Measurements from ENCODE around the gene TAF9B.
A peak's percentile ranks its signal among the peaks of the same experiment; 100 is the strongest.
"Not testable (repeated sequence)": the region's sequence is repeated elsewhere in the genome, so short reads cannot be mapped to it uniquely, and the experiment has no call there.

The TAF9B gene, protein sequence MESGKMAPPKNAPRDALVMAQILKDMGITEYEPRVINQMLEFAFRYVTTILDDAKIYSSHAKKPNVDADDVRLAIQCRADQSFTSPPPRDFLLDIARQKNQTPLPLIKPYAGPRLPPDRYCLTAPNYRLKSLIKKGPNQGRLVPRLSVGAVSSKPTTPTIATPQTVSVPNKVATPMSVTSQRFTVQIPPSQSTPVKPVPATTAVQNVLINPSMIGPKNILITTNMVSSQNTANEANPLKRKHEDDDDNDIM

DNA sequence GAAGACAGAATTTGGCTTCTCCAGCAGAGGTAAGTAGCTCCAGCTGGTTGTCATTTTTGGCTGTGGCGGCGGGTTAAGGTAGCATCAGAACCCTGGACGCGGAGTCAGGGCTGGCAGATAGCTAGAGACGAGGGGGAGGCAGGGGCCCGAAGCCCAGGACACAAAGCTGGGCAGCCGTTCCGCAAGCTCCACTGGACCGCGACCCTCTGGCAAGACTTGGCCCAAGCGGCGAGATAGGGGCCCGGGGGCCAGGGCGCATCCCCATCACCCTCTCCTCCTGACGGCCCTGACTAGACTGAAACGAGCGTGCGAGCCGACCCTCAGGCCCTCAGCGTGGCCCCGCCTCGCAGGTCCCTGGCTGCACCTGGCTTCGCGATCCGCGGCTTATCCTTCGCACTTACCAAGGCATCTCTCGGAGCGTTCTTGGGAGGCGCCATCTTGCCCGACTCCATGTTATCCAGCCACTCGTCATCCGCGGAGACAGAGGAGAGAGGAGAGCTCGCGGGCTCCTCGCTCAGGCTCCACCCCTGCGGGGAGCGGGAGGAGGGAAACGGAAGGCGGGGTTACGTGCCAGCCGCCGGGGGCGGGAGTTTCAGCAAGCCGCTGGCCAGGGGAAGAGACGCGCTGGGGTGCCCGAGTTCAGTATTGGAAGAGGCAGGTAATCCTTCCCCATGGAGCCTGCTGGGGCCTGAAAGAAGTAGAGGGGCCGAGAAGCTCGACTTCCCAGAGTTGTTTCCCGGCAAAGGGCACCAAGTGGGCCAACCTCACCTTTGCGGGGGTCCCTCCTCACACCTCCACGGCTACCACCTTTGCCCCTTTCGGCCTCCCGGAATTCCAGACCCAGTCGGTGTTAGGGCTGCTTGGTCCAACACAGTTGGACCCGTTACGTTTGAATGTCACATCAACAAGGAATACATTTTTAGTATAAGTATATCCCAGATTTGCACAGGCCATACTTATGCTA, at the start of gene TAF9B:
Gene TAF9B, minus strand, starts transcription at position 491 of the 964 bp plus-strand sequence. Its CDS starts 39 bp downstream, at position 452.
- DNase-seq (ENCODE audit: low read depth in 2 of 3, low spot score in 1 of 3) = peak; percentile 69 to 79 (median 75)

DNA sequence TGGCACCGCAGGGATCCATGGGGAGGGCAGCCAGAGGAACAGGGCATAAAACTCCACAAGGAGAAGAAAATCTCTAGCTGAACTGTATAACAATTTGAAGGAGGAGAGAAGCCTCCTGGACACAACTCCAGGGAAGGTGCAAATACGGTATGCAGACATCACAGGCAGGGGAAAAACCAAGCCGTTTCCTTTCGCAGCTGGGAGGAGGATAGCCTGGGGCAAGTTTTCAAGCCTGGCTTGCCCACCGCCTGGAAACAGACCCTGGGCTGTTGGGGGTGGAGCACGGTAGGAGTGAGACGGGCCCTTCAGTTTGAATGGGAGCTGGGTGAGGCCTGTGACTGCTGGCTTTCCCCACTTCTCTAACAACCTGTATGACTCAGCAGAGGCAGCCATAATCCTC, 43.4 kb upstream of the TAF9B start:
- no peak for DNase-seq (ENCODE audit: low read depth in 2 of 3, low spot score in 1 of 3)

DNA sequence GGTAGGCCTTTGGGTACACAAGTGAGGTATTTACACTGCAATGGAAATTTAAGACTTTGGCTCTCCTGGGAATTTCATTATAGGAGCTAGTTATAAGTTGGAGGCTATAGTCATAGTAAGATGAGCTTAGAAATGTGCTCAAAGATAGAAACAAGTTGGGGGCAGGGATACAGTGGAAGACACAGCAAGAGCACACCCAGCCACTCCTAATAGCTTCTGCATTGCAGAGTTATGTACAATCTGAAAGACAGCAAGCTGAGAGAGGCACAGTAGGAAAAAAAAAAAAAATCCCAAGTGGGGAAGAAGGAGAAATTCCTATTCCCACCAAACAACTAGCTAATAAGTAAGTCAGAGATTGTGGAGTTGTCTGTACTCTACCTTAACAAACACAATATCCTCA, 41.9 kb upstream of the TAF9B start:
- DNase-seq (ENCODE audit: low read depth in 2 of 3, low spot score in 1 of 3) = no peak

DNA sequence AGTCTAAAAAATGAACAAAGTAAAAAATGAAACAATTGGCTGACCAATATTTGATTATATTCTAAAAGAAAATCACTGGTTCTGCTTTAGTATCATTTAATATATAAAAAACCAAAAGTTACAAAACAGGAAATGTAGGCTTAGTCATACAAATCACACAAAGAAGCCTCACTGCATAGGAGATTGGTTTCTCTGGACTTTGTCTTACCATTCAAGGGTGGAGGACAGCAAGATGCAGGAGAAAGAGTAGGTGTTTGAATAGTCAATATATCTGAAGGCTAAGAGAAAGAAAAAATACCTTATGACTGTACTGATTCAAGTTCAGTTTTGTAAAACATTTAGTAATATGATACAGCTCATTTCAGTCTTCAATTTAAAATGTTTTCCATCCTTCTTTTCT, 28.6 kb upstream of the TAF9B start:
- DNase-seq (ENCODE audit: low read depth in 2 of 3, low spot score in 1 of 3) = no peak

DNA sequence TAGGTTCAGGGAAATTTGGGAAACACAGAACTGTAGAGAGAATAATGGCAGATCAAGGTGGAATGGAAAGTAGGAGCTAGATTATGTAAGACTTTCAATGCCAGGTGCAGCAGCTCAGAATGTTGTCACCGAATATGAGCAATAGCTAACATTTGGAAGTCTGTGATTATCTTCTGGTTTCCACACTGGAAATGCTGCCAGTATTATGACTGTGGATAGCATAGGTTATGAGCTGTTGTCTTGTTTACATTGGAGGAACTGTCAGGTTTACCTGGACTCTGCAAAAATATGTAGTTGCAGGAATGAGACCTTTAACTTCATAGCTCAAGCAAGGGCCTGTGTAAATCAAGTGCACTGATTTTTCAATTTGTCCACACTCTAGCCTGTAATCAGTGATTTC, 26.0 kb upstream of the TAF9B start:
- DNase-seq (ENCODE audit: low read depth in 2 of 3, low spot score in 1 of 3) = no peak

DNA sequence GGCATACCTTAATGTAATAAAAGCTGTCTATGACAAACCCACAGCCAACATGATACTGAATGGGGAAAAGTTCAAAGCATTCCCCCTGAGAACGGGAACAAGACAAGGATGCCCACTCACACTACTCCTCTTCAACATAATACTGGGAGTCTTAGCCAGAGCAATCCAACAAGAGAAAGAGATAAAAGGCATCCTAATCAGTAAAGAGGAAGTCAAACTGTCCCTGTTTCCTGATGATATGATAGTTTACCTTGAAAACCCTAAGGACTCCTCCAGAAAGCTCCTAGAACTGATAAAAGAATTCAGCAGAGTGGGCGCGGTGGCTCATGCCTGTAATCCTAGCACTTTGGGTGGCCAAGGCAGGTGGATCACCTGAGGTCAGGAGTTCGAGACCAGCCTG, 23.7 kb upstream of the TAF9B start:
- DNase-seq (ENCODE audit: low read depth in 2 of 3, low spot score in 1 of 3) = not testable (repeated sequence)

DNA sequence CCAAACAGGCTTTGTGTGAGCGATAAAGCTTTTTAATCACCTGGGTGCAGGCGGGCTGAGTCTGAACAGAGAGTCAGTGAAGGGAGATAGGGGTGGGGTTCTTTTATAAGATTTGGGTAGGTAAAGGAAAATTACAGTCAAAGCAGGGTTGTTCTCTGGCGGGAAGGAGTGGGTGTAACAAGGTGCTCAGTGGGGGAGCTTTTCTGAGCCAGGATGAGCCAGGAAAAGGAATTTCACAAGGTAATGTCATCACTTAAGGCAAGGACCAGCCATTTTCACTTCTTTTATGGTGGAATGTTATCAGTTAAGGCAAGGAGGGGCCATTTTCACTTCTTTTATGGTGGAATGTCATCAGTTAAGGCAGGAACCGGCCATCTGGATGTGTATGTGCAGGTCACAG, 21.3 kb upstream of the TAF9B start:
- DNase-seq (ENCODE audit: low read depth in 2 of 3, low spot score in 1 of 3) = not testable (repeated sequence)

DNA sequence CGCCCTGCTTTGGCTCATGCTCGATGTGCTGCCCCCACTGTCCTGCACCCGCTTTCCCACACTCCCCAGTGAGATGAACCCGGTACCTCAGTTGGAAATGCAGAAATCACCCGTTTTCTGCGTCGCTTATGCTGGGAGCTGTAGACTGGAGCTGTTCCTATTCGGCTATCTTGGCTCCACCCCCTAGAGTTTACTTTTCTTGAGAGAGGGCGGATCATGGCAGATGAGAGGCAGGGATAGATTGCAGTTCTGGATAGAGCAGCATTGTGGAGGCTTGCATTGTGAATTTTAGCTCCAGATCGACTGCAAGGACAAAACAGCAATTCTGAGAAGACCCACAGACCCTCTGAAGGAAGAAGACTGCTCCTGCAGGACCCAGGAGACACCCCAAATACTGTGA, 18.4 kb upstream of the TAF9B start:
- DNase-seq (ENCODE audit: low read depth in 2 of 3, low spot score in 1 of 3) = not testable (repeated sequence)

DNA sequence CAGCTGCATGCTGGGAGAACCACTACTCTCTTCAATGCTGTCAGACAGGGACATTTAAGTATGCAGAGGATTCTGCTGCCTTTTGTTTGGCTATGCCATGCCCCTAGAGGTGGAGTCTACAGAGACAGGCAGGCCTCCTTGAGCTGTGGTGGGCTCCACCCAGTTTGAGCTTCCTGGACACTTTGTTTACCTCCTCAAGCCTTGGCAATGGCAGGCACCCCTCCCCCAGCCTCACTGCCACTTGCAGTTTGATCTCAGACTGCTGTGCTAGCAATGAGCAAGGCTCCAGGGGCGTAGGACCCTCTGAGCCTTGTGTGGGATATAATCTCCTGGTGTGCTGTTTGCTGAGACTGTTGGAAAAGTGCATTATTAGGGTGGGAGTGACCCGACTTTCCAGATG, 17.9 kb upstream of the TAF9B start:
- DNase-seq (ENCODE audit: low read depth in 2 of 3, low spot score in 1 of 3) = not testable (repeated sequence)

DNA sequence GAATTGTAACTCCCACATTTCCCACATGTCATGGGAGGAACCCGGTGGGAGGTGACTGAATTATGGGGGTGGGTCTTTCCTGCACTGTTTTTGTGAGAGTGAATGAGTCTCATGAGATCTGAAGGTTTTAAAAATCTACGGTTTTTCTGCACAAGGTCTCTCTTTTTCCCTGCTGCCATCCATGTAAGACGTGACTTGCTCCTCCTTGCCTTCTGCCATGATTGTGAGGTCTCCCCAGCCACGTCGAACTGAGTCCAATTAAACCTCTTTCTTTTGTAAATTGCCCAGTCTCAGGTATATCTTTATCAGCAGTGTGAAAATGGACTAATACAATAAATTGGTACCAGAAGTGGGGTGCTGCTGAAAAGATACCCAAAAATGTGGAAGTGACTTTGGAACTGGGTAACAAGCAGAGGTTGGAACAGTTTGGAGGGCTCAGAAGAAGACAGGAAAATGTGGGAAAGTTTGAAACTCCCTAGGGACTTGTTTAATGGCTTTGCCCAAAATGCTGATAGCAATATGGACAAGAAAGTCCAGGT, 7.6 kb upstream of the TAF9B start:
- not testable (repeated sequence) for DNase-seq (ENCODE audit: low read depth in 2 of 3, low spot score in 1 of 3)

DNA sequence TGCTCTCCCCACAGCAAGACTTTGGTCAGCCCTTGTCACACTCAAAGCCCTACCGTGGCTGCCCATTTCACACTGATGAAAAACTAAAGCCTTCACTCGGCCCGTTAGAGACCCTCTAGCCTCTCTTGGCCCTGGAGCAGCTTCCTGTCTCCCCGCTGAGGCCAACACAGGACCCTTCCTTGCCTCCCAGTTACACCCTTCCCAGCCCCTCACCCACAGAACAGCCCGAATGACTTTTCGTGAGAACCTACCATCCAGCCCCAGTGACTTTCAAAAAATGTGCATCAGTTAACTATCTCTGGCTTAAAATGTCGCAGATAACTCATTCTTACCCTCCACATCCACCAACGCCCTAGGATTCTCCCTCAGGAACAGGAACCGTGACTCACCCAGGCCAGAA, 756 bp upstream of the TAF9B start:
- DNase-seq (ENCODE audit: low read depth in 2 of 3, low spot score in 1 of 3) = no peak

DNA sequence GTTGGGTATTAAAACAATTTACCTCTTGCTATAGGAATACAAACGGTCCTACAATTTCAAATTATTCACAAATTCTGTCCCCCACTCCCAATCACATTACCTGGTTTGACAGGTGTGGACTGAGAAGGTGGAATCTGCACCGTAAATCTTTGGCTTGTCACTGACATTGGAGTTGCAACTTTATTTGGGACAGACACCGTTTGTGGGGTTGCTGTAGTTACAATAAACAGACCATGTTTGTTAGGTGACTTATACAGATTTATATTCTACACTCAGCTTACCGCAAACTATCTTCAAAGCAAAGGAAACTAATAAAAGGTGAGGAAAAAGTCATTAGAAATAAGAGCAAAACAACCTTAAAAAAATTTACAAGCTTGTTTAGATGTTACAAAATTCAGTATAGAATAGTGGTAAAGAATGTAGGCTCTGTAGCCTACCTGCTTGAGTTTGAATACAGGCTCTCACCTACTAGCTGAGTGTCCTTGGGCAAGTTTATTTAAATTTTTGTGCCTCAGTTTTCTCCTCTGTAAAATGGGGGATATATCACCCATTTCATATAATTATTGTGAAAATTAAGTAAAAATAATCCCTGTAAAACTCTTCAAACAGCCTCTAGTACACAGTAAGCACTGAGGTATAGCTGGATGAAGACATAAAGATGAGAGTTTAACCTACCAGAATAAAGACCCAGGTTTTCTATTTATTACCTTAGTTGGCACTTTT, 6.1 kb downstream of the TAF9B start:
- DNase-seq (ENCODE audit: low read depth in 2 of 3, low spot score in 1 of 3) = no peak

DNA sequence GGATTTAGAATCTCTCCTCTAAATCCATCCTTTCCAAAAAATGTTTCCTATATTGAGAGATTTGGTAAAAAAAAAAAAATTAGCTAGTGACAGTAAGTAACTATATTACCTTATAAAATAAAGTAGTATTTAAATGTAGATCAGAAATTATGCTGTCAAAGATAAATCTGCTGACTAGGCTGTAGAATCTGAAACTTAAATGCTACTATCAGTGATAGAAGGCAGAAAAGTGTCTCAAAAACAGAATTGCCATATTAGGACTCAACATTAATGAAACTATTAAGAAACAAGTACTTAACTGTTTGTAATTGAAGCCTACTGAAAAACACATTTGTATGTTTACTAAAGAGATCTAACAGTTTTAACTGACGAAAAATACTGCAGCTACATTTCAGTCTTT, 8.3 kb downstream of the TAF9B start:
- no peak for DNase-seq (ENCODE audit: low read depth in 2 of 3, low spot score in 1 of 3)

DNA sequence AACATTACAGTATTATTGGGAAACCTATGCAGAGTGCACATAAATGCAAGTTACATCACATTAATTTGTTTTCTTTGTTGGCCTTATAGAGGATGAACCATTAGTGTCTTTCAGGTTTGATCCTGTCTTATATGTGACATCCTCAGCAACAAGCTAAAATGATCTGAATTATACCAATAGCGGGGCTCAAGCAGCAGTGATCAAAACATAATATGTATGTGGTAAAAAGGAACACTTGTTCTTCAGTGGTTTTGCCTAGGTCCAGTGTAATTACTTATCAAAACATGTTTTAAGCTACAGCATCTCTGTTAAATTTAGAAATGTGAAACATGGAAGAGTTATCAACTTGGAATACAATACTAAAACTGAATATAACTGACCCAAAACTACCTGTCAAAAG, 9.1 kb downstream of the TAF9B start:
- no peak for DNase-seq (ENCODE audit: low read depth in 2 of 3, low spot score in 1 of 3)

DNA sequence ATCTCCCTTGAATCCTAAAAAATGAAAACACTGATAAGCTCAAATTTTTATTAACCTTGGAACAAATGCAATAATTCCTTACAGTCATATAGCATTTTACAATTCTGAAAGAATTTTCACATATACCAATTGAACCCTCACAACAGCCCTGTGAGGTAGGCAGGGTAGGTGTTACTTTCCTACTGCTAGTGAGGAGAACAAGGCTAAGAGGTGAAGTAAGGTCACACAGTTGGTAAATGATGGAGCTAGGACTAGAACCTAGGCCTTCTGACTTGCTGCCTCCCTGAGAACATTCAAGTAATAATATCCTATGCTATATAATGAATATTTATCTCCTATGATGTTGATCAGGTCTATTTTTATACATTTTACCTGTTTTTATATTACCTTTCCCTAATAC, 9.7 kb downstream of the TAF9B start:
- DNase-seq (ENCODE audit: low read depth in 2 of 3, low spot score in 1 of 3) = no peak

DNA sequence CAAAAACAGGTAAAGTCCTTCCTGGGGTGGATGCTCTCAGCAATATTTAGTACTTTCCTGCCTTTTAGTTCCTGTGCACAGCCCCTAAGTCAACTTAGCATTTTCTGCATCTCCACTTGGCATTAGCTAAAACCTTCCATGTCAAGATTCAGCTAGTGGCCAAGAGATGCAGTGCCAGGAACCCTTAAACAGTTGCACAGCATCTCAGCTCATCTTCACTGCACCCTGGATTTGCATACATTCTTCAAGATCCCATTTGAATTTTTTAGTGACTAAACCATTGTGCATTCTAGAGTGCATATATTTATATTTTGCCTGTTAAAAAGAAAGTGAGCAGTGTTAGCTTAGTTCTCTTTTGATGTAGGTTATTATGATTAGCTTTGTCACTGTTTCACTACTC, 13.7 kb downstream of the TAF9B start:
- not testable (repeated sequence) for DNase-seq (ENCODE audit: low read depth in 2 of 3, low spot score in 1 of 3)

DNA sequence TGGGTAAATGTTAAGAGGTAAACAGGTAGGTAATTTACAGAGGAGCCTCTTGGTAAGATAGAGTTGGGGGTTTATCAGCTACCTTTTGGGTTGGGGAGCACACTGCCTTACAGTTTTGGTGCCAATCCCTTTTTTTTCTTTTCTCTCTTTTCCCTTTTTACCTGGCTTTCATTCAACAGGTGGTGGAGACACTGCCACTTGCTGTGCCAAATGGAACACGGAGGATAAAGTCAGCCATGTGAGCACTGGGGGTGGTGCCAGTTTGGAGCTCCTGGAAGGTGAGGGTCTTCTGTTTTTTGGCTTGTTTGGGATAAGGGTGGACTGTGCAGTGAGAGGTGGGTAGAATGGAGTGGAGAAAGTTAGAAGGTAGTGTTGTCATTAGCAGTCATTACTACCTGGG, 14.3 kb downstream of the TAF9B start:
- DNase-seq (ENCODE audit: low read depth in 2 of 3, low spot score in 1 of 3) = no peak

DNA sequence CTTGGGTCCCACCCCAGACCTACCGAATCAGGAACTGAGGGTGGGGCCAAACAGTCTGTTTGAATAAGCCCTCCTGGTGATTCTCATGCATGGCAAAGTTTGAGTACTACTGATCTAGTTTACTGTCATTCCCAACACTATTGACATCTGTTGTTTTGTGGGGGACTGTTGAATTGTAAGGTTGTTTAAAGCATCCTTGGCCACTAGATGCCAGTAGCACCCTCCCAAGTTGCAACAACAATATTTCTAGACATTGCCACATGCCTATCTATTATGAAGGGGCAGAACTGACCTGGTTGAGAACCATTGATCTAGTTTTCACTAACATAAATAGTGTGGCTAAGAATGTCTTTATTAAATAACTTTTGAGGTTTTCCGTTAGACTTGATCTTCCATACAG, 15.1 kb downstream of the TAF9B start:
- DNase-seq (ENCODE audit: low read depth in 2 of 3, low spot score in 1 of 3) = no peak

DNA sequence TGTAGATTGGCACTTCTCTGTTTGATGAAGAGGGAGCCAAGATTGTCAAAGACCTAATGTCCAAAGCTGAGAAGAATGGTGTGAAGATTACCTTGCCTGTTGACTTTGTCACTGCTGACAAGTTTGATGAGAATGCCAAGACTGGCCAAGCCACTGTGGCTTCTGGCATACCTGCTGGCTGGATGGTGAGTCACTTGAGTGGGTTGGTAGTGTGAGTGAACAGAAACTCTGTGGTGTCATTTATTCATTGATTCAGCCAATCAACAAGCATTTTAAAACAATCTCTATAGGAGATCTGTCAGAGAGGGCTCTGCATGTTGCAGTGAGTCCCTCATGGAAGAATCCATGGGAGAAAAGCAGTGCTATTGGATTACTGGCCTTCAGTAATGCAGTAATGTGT, 16.3 kb downstream of the TAF9B start:
- peak in 1 of 3 donors; percentile 29 for DNase-seq (ENCODE audit: low read depth in 2 of 3, low spot score in 1 of 3)

DNA sequence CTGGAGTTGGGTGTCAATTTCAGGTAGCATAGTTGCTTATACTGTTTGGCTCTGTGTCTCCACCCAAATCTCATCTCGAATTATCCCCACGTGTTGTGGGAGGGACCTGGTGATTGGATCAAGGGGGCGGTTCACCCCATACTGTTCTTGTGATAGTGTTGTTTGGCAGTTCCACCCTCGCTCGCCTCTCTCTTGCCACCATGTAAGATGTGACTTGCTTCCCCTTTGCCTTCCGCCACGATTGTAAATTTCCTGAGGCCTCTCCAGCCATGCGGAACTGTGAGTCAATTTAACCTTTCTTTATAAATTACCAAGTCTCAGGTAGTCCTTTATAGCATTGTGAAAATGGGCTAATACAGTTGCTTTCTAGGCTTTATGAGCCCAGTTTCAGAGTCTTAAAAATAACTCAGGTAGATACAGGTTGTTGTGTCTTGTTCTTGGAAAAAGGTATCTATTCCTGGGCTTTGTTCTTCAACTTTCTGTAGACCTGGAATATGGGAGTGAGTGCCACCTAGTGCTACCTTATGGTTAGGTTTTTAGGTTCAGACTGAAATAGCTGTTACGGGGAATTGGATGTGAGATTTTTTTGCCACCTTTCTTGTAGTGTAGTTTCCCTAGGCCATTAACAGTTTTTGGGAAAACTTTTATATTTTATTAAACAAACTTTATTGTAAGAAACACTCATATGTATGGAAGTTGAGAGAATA, 19.8 kb downstream of the TAF9B start:
- no peak for DNase-seq (ENCODE audit: low read depth in 2 of 3, low spot score in 1 of 3)

DNA sequence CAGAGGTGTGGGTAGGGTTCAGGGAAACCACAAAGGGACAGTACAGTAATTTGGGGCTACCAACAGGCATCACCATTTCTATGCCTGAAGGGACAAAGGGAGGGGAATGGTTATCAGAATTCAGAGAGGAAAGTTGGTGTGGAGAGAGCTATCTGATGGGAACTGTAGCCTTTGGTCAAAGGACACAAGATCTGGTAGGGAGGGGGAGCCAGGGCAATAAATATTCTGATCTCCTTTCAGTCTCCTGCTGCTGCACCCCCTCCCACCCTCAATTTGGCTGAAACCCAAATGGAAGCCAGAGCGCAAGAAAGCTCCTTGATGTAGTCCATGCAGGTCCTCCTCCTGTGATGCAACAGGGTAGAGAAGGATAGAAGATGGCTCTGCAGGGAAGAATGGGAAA, 20.8 kb downstream of the TAF9B start:
- DNase-seq (ENCODE audit: low read depth in 2 of 3, low spot score in 1 of 3) = no peak
